K562 (cell line): ENCODE results near the gene DNAJB1. TPM values are rescaled to one million over a fixed set of nuclear protein-coding genes. Genes with fewer than 3 reads are reported as not detected.
A peak's percentile ranks its signal among the peaks of the same experiment; 100 is the strongest.

ENCODE experiments used
- ATAC-seq: fragments of 200-7000 bp; cut with Tn5 transposase; 3 replicates; pipeline ENCODE4 v1.9.1; 2020; ENCODE audit warnings: moderate library complexity
- BruUV-seq: library from RNA; stranded (reverse); fragments of 400-500 nt; replicated peaks from 2 replicates; lab custom pipeline; 2021; lab: Mats Ljungman, UMichigan
- CTCF ChIA-PET: fragments of 300-600 bp; formaldehyde crosslinking; extraction: SDS; loops from one replicate; lab custom pipeline; 2021; ENCODE audit warnings: low intra/inter-chr PET ratio; lab: Yijun Ruan, JAX
- POLR2A ChIA-PET: fragments of 300-600, 350-650 bp; sonication (Branson Sonifier 250); formaldehyde crosslinking; extraction: SDS; loops from one replicate; lab custom pipeline; 2021; ENCODE audit warnings: antibody characterized with exemption, inconsistent platforms; lab: Yijun Ruan, JAX
- DNase-seq, 4 experiments: peaks; one replicate each; pipeline versions ENCODE4 v3.0.0 to v3.0.0-alpha.2; 2011 to 2018; ENCODE audit warnings: low spot score in 3 of 4, mixed read lengths in 3 of 4; ENCODE audit errors: extremely low read depth in 1 of 4
- FAIRE-seq: peaks from 2 replicates; lab custom pipeline; 2011; peaks lifted over from hg19 to GRCh38; lab: Jason Lieb, UNC
- H2AFZ ChIP-seq: 2 replicates; pipeline ENCODE4 v1.6.0; 2011; ENCODE audit warnings: low read depth, low read length, control low read depth, inconsistent platforms
- H3K27ac ChIP-seq: fragments of 200-600 bp; 3 replicates; pipeline ENCODE4 v1.8.0; 2011; ENCODE audit warnings: low read depth, mild to moderate bottlenecking, control low read depth, inconsistent platforms, low read length, moderate library complexity, mixed read lengths; ENCODE audit errors: extremely low read depth
- H3K27me3 ChIP-seq, 2 experiments: fragments of 300-600 bp in 1 of 2; 2 replicates in 1 of 2; 3 replicates in 1 of 2; pipeline versions ENCODE4 v1.6.0 to v1.8.0; 2011; ENCODE audit warnings: inconsistent platforms in 2 of 2, low read length in 2 of 2, mild to moderate bottlenecking in 1 of 2, mixed read lengths in 1 of 2, moderate library complexity in 1 of 2; ENCODE audit not compliant: control insufficient read depth in 2 of 2, insufficient read depth in 2 of 2
- H3K36me3 ChIP-seq: fragments of 300-600 bp; 3 replicates; pipeline ENCODE4 v1.8.0; 2011; ENCODE audit warnings: mild to moderate bottlenecking, low read length, inconsistent platforms; ENCODE audit not compliant: control insufficient read depth, insufficient read depth
- H3K4me1 ChIP-seq, 2 experiments: fragments of 200-600 bp in 1 of 2; replicated peaks in 1 of 2; 2 replicates in 1 of 2; 3 replicates in 1 of 2; pipeline versions ENCODE4 v1.5.1 to v1.8.0; 2011; ENCODE audit warnings: inconsistent platforms in 2 of 2, low read length in 2 of 2, mild to moderate bottlenecking in 1 of 2, mixed read lengths in 1 of 2, moderate library complexity in 1 of 2; ENCODE audit not compliant: control insufficient read depth in 2 of 2, insufficient read depth in 2 of 2
- H3K4me2 ChIP-seq: 2 replicates; pipeline ENCODE4 v1.6.1; 2011; ENCODE audit warnings: low read length, control low read depth, inconsistent platforms, mixed read lengths; ENCODE audit not compliant: insufficient read depth
- H3K4me3 ChIP-seq: fragments of 200-600 bp; sonication (generic), shearing (Covaris generic); 2 replicates; pipeline ENCODE4 v1.5.1; 2016; ENCODE audit warnings: control low read depth, inconsistent platforms
- H3K79me2 ChIP-seq: fragments of 200-600 bp; 3 replicates; pipeline ENCODE4 v1.8.0; 2011; ENCODE audit warnings: low read length, inconsistent platforms; ENCODE audit not compliant: control insufficient read depth, insufficient read depth
- H3K9ac ChIP-seq, 2 experiments: 2 replicates each; pipeline versions ENCODE4 v1.6.0 to v1.6.1; 2011; ENCODE audit warnings: low read depth in 2 of 2, low read length in 2 of 2, control low read depth in 1 of 2, inconsistent platforms in 1 of 2, mild to moderate bottlenecking in 1 of 2, mixed read lengths in 1 of 2; ENCODE audit not compliant: insufficient read depth in 1 of 2
- H3K9me1 ChIP-seq: one replicate; pipeline ENCODE4 v1.6.0; 2011; ENCODE audit warnings: inconsistent platforms, mild to moderate bottlenecking, low read length, moderate library complexity; ENCODE audit not compliant: control insufficient read depth, insufficient read depth
- H3K9me3 ChIP-seq: replicated peaks from 2 replicates; pipeline ENCODE4 v1.5.1; 2011; ENCODE audit warnings: low read depth, low read length, inconsistent platforms; ENCODE audit not compliant: control insufficient read depth, insufficient read depth
- H4K20me1 ChIP-seq: replicated peaks from 2 replicates; pipeline ENCODE4 v1.6.1; 2011; ENCODE audit warnings: low read length, inconsistent platforms, mixed read lengths; ENCODE audit not compliant: control insufficient read depth, insufficient read depth
- ARID4B ChIP-seq: sonication (generic); formaldehyde crosslinking; IDR thresholded peaks from 2 replicates; pipeline ENCODE4 v1.8.0; 2022; ENCODE audit warnings: mild to moderate bottlenecking, missing genetic modification reagents
- ESRRA ChIP-seq: fragments of 450-650 bp; IDR thresholded peaks from 2 replicates; pipeline ENCODE4 v1.6.1; 2014; ENCODE audit warnings: low read depth, mild to moderate bottlenecking, moderate library complexity, borderline replicate concordance
- FOSL1 ChIP-seq: fragments of 200-800 bp; sonication (Bioruptor generic); conservative IDR thresholded peaks from 2 replicates; pipeline ENCODE4 v1.6.1; 2016; ENCODE audit warnings: missing genetic modification characterization, missing compliant biosample characterization
- FOXJ2 ChIP-seq: fragments of 200-800 bp; sonication (Bioruptor generic); IDR thresholded peaks from 2 replicates; pipeline ENCODE4 v1.6.1; 2016; ENCODE audit warnings: missing genetic modification characterization, missing compliant biosample characterization
- MAX ChIP-seq: sonication (generic); formaldehyde crosslinking; IDR thresholded peaks from 2 replicates; pipeline ENCODE4 v1.9.0; 2022; ENCODE audit warnings: mild to moderate bottlenecking, missing genetic modification reagents
- NFIC ChIP-seq: fragments of 450-650 bp; IDR thresholded peaks from 2 replicates; pipeline ENCODE4 v1.6.1; 2017; ENCODE audit warnings: mild to moderate bottlenecking, inconsistent platforms
- SIN3A ChIP-seq, 2 experiments: fragments of 150-350 bp in 1 of 2; IDR thresholded peaks; 2 replicates each; pipeline ENCODE4 v1.6.1; 2011 to 2016; ENCODE audit warnings: borderline replicate concordance in 2 of 2, low read depth in 2 of 2, low read length in 2 of 2, mild to moderate bottlenecking in 2 of 2, moderate library complexity in 2 of 2; ENCODE audit not compliant: control insufficient read depth in 1 of 2
- TRIM24 ChIP-seq, 2 experiments: fragments of 450-650 bp; IDR thresholded peaks; 2 replicates each; pipeline ENCODE4 v1.6.1; 2016
- USF1 ChIP-seq: sonication (generic); formaldehyde crosslinking; IDR thresholded peaks from 2 replicates; pipeline ENCODE4 v1.9.0; 2022; ENCODE audit warnings: mild to moderate bottlenecking, missing genetic modification reagents
- ZBTB7A ChIP-seq: IDR thresholded peaks from 2 replicates; pipeline ENCODE4 v1.6.1; 2011; ENCODE audit warnings: low read depth, mild to moderate bottlenecking, low read length, moderate library complexity, borderline replicate concordance; ENCODE audit not compliant: control insufficient read depth
- ZNF143 ChIP-seq: sonication (generic); formaldehyde crosslinking; IDR thresholded peaks from 2 replicates; pipeline ENCODE4 v1.9.0; 2022; ENCODE audit warnings: mild to moderate bottlenecking, missing genetic modification reagents
- ZNF263 ChIP-seq: sonication (generic); formaldehyde crosslinking; IDR thresholded peaks from 2 replicates; pipeline ENCODE4 v1.8.0; 2022; ENCODE audit warnings: mild to moderate bottlenecking, missing genetic modification reagents, borderline replicate concordance
- WGBS: fragments of 100-300 bp; shearing (Covaris generic); methylation state at CpG from one replicate; pipeline ENCODE4 v1.1.6; 2016; ENCODE audit warnings: low coverage, mixed read lengths; ENCODE audit not compliant: insufficient coverage; ENCODE audit errors: missing lambda C conversion rate; 5-methylcytosine and 5-hydroxymethylcytosine counted together
- in situ Hi-C: fragments of 300-500 bp; cut with MboI; formaldehyde crosslinking; loops from 4 replicates; pipeline ENCODE4 v1.15.0; 2018; ENCODE audit warnings: inconsistent platforms, mixed read lengths
- intact Hi-C: fragments of 100-400 bp; cut with micrococcal nuclease; formaldehyde crosslinking; loops from 2 replicates; pipeline ENCODE4 v1.14.2; 2022
- polyA plus RNA-seq, 8 experiments: library from polyadenylated mRNA; depleted of rRNA in 4 of 8; stranded (reverse) in 5 of 8; unstranded in 3 of 8; fragments of >200 nt; fragmentation: Nextera tagmentation in 2 of 8; fragmentation: Illumina TruSeq in 1 of 8; extraction: Ambion mirVana in 2 of 8; extraction: Trizol in 1 of 8; gene quantifications; 2 replicates each; pipeline versions ENCODE4 v1.2.1 to v1.2.3, GENCODE V29; 2011 to 2014; ENCODE audit warnings: inconsistent platforms in 1 of 8, missing spikeins in 1 of 8
- total RNA-seq, 7 experiments: library from RNA; depleted of rRNA in 6 of 7; stranded (reverse); fragments of >200 nt in 6 of 7; fragmentation: Illumina TruSeq in 2 of 7; extraction: Trizol in 2 of 7; gene quantifications; 2 replicates each; pipeline versions ENCODE4 v1.2.1 to v1.2.3, GENCODE V29; 2011 to 2021; ENCODE audit warnings: low replicate concordance in 1 of 7

Gene DNAJB1
- total and polyA plus RNA-seq, 9 of the 15 experiments (the other 6 are each of a cell fraction or from before 2014, with no cell fraction given), result 13.2 to 113 (median 62.1) TPM

- TF ChIP-seq SIN3A (IDR thresholded peaks at IDR 0.05; ENCODE audit: borderline replicate concordance in 2 of 2, control insufficient read depth in 1 of 2, low read depth in 2 of 2, low read length in 2 of 2) (no peak), FOXJ2 (no peak; the same call in 1 of the 2 replicates), NFIC (no peak), FOSL1 (tag) (0 out of 2 replicates have a peak, but pooled peaks have one; percentile 3), ZNF143 (CRISPR knock-in tag) (no peak)
These were observed 21.4 kb downstream of the DNAJB1 start (continued) for GRCh38 chr19:14496834-14497227.

- H3K27ac ChIP-seq, result peak within 1 kb of the TSS; percentile 59
- no peaks in the 10 kb centered on the region for H3K9me1 ChIP-seq
- peaks cover 5% of the 10 kb centered on the region; the same call in 2 of the 3 replicates for H3K79me2 ChIP-seq
- H3K9me3 ChIP-seq, result no peaks in the 10 kb centered on the region
- no peaks in the 10 kb centered on the region for H4K20me1 ChIP-seq
- no TSS peak for BruUV-seq
- WGBS, result 2% methylated on average over 36 of the region's 71 CpGs
- ATAC-seq (peak; percentile 97), DNase-seq (peak; percentile 97 to 100 (median 100)), FAIRE-seq (peak; percentile 98)
- ChIA-PET POLR2A (interaction anchor here (1.5 to 2.1 kb wide), 5 partner anchors 10 to 21 kb away, joined by 5 to 11 read pairs (median 7); no protein-coding TSS in a partner anchor), CTCF (interaction anchor here (0.6 kb wide), 1 partner anchor 12 kb away, joined by 3 read pairs; no protein-coding TSS in a partner anchor)
- H3K27me3 ChIP-seq, result no peaks in the 10 kb centered on the region
- H2AFZ ChIP-seq, result peak within 1 kb of the TSS; percentile 93
- peak within 1 kb of the TSS; percentile 68 for H3K4me3 ChIP-seq
- H3K36me3 ChIP-seq, result peaks cover 3% of the 10 kb centered on the region; the same call in 1 of the 3 replicates
- peak within 1 kb of the TSS; percentile 82 for H3K4me2 ChIP-seq
- in situ Hi-C loops, result no loop called here
- H3K9ac ChIP-seq, result peak within 1 kb of the TSS; percentile 58 to 86
- intact Hi-C loops, result no loop called here
- H3K4me1 ChIP-seq, result peaks cover 16 to 29% of the 10 kb centered on the region in 2 experiments; a peak in 4 of 5 replicates
- TF ChIP-seq ARID4B (0 out of 2 replicates have a peak, but pooled peaks have one; percentile 81), USF1 (CRISPR knock-in tag) (peak; percentile 97), ESRRA (peak; percentile 62), ZBTB7A (0 out of 2 replicates have a peak, but pooled peaks have one; percentile 47), ZNF263 (no peak; the same call in 1 of the 2 replicates), TRIM24 (IDR thresholded peaks at IDR 0.05) (peak in 1 of 2 experiments; percentile 66; a peak in 1 of 4 replicates), MAX (CRISPR knock-in tag) (peak; percentile 93)
These were observed 22.0 kb downstream of the DNAJB1 start, which contains the start of gene GIPC1 for GRCh38 chr19:14496029-14496833. Gene GIPC1 (minus strand): TSS chr19:14496127. CDS start chr19:14482976, 13,151 bp downstream.
